ENCODE measurements around the gene TMEM41B.

DNA sequence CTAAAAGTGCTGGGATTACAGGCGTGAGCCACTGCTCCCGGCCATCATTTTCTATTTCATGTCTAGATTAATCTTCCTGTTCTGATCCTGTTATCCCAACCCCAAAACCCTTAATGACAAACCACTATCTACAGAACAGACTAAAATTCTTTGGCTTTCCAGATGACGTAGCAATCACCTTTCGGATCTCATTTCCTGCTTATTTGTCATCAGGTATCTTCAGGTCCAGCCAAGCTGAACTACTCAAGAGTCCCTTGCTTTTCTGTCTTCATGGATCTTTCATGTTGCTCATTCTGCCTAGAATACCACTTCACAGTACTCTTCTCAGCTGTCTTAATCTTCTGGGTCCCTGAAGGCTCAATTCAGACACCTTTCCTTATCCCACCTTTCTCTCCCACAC is 42.6 kb upstream of the TMEM41B start:
- TF ChIP-seq, protein P1, sequence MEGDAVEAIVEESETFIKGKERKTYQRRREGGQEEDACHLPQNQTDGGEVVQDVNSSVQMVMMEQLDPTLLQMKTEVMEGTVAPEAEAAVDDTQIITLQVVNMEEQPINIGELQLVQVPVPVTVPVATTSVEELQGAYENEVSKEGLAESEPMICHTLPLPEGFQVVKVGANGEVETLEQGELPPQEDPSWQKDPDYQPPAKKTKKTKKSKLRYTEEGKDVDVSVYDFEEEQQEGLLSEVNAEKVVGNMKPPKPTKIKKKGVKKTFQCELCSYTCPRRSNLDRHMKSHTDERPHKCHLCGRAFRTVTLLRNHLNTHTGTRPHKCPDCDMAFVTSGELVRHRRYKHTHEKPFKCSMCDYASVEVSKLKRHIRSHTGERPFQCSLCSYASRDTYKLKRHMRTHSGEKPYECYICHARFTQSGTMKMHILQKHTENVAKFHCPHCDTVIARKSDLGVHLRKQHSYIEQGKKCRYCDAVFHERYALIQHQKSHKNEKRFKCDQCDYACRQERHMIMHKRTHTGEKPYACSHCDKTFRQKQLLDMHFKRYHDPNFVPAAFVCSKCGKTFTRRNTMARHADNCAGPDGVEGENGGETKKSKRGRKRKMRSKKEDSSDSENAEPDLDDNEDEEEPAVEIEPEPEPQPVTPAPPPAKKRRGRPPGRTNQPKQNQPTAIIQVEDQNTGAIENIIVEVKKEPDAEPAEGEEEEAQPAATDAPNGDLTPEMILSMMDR (IDR thresholded peaks at IDR 0.05; ENCODE audit: control extremely low read depth in 1 of 3, insufficient read depth in 1 of 3, low read depth in 1 of 3, low read length in 3 of 3) = no peak
- TF ChIP-seq POLR2AphosphoS5 (IDR thresholded peaks at IDR 0.05; ENCODE audit: low read depth, low read length) = no peak
- TF ChIP-seq JUND (IDR thresholded peaks at IDR 0.05; ENCODE audit: low read length) = no peak
- TF ChIP-seq, protein P2, sequence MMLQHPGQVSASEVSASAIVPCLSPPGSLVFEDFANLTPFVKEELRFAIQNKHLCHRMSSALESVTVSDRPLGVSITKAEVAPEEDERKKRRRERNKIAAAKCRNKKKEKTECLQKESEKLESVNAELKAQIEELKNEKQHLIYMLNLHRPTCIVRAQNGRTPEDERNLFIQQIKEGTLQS (IDR thresholded peaks at IDR 0.05; ENCODE audit: insufficient read depth, low read depth, low read length) = no peak
- TF ChIP-seq SIN3A (conservative IDR thresholded peaks at IDR 0.05 in 1 of 2, IDR thresholded peaks at IDR 0.05 in 1 of 2; ENCODE audit: low read depth in 1 of 2, low read length in 2 of 2) = no peak
- TF ChIP-seq CREB1 (IDR thresholded peaks at IDR 0.05) = no peak
- TF ChIP-seq RBBP5 (IDR thresholded peaks at IDR 0.05; ENCODE audit: borderline replicate concordance, low read depth, low read length) = no peak
- TF ChIP-seq, protein P3, sequence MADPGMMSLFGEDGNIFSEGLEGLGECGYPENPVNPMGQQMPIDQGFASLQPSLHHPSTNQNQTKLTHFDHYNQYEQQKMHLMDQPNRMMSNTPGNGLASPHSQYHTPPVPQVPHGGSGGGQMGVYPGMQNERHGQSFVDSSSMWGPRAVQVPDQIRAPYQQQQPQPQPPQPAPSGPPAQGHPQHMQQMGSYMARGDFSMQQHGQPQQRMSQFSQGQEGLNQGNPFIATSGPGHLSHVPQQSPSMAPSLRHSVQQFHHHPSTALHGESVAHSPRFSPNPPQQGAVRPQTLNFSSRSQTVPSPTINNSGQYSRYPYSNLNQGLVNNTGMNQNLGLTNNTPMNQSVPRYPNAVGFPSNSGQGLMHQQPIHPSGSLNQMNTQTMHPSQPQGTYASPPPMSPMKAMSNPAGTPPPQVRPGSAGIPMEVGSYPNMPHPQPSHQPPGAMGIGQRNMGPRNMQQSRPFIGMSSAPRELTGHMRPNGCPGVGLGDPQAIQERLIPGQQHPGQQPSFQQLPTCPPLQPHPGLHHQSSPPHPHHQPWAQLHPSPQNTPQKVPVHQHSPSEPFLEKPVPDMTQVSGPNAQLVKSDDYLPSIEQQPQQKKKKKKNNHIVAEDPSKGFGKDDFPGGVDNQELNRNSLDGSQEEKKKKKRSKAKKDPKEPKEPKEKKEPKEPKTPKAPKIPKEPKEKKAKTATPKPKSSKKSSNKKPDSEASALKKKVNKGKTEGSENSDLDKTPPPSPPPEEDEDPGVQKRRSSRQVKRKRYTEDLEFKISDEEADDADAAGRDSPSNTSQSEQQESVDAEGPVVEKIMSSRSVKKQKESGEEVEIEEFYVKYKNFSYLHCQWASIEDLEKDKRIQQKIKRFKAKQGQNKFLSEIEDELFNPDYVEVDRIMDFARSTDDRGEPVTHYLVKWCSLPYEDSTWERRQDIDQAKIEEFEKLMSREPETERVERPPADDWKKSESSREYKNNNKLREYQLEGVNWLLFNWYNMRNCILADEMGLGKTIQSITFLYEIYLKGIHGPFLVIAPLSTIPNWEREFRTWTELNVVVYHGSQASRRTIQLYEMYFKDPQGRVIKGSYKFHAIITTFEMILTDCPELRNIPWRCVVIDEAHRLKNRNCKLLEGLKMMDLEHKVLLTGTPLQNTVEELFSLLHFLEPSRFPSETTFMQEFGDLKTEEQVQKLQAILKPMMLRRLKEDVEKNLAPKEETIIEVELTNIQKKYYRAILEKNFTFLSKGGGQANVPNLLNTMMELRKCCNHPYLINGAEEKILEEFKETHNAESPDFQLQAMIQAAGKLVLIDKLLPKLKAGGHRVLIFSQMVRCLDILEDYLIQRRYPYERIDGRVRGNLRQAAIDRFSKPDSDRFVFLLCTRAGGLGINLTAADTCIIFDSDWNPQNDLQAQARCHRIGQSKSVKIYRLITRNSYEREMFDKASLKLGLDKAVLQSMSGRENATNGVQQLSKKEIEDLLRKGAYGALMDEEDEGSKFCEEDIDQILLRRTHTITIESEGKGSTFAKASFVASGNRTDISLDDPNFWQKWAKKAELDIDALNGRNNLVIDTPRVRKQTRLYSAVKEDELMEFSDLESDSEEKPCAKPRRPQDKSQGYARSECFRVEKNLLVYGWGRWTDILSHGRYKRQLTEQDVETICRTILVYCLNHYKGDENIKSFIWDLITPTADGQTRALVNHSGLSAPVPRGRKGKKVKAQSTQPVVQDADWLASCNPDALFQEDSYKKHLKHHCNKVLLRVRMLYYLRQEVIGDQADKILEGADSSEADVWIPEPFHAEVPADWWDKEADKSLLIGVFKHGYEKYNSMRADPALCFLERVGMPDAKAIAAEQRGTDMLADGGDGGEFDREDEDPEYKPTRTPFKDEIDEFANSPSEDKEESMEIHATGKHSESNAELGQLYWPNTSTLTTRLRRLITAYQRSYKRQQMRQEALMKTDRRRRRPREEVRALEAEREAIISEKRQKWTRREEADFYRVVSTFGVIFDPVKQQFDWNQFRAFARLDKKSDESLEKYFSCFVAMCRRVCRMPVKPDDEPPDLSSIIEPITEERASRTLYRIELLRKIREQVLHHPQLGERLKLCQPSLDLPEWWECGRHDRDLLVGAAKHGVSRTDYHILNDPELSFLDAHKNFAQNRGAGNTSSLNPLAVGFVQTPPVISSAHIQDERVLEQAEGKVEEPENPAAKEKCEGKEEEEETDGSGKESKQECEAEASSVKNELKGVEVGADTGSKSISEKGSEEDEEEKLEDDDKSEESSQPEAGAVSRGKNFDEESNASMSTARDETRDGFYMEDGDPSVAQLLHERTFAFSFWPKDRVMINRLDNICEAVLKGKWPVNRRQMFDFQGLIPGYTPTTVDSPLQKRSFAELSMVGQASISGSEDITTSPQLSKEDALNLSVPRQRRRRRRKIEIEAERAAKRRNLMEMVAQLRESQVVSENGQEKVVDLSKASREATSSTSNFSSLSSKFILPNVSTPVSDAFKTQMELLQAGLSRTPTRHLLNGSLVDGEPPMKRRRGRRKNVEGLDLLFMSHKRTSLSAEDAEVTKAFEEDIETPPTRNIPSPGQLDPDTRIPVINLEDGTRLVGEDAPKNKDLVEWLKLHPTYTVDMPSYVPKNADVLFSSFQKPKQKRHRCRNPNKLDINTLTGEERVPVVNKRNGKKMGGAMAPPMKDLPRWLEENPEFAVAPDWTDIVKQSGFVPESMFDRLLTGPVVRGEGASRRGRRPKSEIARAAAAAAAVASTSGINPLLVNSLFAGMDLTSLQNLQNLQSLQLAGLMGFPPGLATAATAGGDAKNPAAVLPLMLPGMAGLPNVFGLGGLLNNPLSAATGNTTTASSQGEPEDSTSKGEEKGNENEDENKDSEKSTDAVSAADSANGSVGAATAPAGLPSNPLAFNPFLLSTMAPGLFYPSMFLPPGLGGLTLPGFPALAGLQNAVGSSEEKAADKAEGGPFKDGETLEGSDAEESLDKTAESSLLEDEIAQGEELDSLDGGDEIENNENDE (IDR thresholded peaks at IDR 0.05; ENCODE audit: insufficient replicate concordance, low read length) = no peak
- no peak for TF ChIP-seq EZH2 (IDR thresholded peaks at IDR 0.05; ENCODE audit: low read depth, low read length, severe bottlenecking)
- TF ChIP-seq RAD21 (IDR thresholded peaks at IDR 0.05 in 1 of 2, conservative IDR thresholded peaks at IDR 0.05 in 1 of 2; ENCODE audit: low read depth in 2 of 2, low read length in 2 of 2) = no peak
- TF ChIP-seq CHD1 (IDR thresholded peaks at IDR 0.05; ENCODE audit: low read depth, low read length) = no peak
- no peak for TF ChIP-seq MAFK (IDR thresholded peaks at IDR 0.05; ENCODE audit: low read depth, low read length)
- no peak for TF ChIP-seq BACH1 (IDR thresholded peaks at IDR 0.05; ENCODE audit: low read length)

Measured in H1 (cell line).